Fibroblast of the aortic adventitia (primary cell): ENCODE data around the gene STATH. TPM values are rescaled to one million over a fixed set of nuclear protein-coding genes. Genes with fewer than 3 reads are reported as not detected.
"Not testable (repeated sequence)": the region's sequence is repeated elsewhere in the genome, so short reads cannot be mapped to it uniquely, and the experiment has no call there.

Source experiments
- DNase-seq: peaks from one replicate; pipeline ENCODE4 v3.0.0-alpha.2; 2010; ENCODE audit warnings: low read depth
- H3K4me3 ChIP-seq: 2 replicates; pipeline ENCODE4 v1.5.1; 2011; ENCODE audit warnings: low read depth, mild to moderate bottlenecking, control low read depth, low read length, moderate library complexity
- total RNA-seq: library from RNA; depleted of rRNA; stranded (reverse); fragments of >200 nt; gene quantifications from 2 replicates; pipeline ENCODE4 v1.2.3, GENCODE V29; 2012; ENCODE audit warnings: low replicate concordance
- TF ChIP-seq, protein P1 (sequence below): IDR thresholded peaks from 2 replicates; pipeline ENCODE4 v1.5.1; 2011; ENCODE audit warnings: mild to moderate bottlenecking, low read length, control low read depth, inconsistent platforms; ENCODE audit not compliant: insufficient read depth

The STATH gene
- total RNA-seq, 1 donor, result 0.72 TPM

DNA sequence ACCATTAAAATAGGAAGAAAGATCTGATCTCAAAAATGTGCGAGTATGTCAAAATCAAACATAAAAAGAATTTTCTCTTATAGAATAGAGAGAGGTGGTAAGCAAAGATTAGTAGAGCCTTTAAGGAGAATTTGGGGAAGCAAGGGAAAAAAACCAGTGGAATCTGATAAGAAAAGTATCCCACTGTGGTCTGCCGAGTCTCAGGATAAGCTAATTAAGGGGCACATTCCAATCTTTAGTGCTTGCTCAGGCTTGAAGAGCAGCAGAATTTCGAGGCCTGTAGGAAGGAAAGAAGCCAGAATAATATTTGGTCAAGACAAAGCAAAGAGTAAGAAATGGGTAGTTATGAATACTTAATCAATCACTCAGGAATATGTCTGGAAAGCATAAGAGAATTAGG is 13.0 kb downstream of the STATH start:
- H3K4me3 ChIP-seq, result no peak overlapping the region
- no peak for DNase-seq
- TF ChIP-seq, protein P1, sequence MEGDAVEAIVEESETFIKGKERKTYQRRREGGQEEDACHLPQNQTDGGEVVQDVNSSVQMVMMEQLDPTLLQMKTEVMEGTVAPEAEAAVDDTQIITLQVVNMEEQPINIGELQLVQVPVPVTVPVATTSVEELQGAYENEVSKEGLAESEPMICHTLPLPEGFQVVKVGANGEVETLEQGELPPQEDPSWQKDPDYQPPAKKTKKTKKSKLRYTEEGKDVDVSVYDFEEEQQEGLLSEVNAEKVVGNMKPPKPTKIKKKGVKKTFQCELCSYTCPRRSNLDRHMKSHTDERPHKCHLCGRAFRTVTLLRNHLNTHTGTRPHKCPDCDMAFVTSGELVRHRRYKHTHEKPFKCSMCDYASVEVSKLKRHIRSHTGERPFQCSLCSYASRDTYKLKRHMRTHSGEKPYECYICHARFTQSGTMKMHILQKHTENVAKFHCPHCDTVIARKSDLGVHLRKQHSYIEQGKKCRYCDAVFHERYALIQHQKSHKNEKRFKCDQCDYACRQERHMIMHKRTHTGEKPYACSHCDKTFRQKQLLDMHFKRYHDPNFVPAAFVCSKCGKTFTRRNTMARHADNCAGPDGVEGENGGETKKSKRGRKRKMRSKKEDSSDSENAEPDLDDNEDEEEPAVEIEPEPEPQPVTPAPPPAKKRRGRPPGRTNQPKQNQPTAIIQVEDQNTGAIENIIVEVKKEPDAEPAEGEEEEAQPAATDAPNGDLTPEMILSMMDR, result no peak

DNA sequence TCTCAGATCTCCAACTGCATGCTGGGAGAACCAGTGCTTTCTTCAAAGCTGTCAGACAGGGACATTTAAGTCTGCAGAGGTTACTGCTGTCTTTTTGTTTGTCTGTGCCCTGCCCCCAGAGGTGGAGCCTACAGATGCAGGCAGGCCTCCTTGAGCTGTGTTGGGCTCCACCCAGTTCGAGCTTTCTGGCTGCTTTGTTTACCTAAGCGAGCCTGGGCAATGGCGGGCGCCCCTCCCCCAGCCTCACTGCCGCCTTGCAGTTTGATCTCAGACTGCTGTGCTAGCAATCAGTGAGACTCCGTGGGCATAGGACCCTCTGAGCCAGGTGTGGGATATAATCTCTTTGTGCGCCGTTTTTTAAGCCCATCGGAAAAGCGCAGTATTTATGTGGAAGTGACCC is 23.2 kb downstream of the STATH start:
- not testable (repeated sequence) for DNase-seq

DNA sequence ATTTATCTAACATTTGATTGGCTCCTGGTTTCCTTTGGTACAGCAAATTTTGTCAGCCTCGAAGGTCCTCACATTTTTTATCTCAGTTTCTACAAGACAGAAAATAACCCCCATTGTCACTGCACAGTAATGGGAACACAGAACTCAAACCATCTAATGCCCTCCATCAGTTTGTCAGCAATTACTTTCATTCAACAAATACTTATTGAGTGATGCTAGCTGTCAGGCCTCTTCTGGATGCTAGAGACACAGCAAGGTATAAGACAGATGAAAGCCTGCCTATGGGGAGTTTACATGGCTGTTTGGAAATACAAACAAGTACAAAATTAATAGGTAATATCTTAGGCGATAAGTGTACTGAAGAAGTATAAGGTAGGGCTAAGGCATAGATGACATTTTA is 27.5 kb downstream of the STATH start:
- H3K4me3 ChIP-seq, result no peak overlapping the region
- TF ChIP-seq, protein P1, result no peak
- no peak for DNase-seq

More for the DNA sequence above, 23.2 kb downstream of the STATH start:
- not testable (repeated sequence) for H3K4me3 ChIP-seq

DNA sequence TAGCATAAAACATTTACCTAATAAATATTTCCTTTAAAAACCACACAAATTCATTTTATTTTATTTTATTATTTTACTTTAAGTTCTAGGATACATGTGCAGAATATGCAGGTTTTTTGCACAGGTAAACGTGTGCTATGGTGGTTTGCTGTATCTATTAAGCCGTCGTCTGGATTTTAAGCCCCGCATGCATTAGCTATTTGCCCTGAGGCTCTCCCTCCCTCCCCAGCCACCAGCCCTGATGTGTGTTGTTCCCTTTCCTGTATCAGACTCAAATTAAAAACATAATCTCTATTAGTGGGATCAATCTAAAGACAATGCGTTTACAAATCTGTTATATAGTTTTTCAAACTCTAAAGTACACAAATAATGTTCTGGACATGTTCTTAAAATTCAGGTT is 31.2 kb downstream of the STATH start:
- no peak overlapping the region for H3K4me3 ChIP-seq
- TF ChIP-seq, protein P1, result no peak
- DNase-seq, result no peak

DNA sequence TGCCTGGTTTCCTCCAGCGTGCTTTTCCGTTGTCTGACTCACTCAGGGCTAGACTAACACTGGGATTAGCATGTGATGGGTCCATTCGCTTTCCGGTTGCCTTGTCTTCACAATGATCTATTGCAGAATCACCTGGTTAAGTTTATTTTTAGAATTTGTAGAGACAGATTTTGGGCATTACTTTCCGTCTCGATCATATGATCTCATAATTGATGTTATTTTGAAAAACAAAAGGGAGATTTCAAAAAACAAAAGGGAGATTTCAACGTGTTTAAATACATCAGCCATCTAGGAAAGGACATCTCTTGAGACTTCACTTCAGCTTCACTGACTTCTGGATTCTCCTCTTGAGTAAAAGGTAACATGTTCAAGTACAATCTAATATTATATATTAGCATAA is 32.4 kb downstream of the STATH start, which contains the start of gene HTN3:
Gene HTN3, plus strand, starts transcription at position 301 of the 400 bp plus-strand sequence. CDS start 2,282 bp downstream, outside the sequence.
- not testable (repeated sequence) for DNase-seq

DNA sequence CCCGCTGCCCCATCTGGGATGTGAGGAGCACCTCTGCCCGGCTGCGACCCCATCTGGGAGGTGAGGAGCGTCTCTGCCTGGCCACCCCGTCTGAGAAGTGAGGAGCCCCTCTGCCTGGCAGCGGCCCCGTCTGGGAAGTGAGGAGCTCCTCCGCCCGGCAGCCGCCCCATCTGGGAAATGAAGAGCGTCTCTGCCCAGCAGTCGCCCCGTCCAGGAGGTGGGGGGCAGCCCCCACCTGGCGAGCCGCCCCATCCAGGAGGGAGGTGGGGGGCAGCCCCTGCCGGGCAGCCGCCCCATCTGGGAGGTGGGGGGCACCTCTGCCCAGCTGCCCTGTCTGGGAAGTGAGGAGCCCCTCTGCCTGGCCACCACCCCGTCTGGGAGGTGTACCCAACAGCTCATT is 41.8 kb downstream of the STATH start:
- not testable (repeated sequence) for H3K4me3 ChIP-seq, DNase-seq

More for the DNA sequence above, 32.4 kb downstream of the STATH start, which contains the start of gene HTN3:
- H3K4me3 ChIP-seq, result not testable (repeated sequence)

DNA sequence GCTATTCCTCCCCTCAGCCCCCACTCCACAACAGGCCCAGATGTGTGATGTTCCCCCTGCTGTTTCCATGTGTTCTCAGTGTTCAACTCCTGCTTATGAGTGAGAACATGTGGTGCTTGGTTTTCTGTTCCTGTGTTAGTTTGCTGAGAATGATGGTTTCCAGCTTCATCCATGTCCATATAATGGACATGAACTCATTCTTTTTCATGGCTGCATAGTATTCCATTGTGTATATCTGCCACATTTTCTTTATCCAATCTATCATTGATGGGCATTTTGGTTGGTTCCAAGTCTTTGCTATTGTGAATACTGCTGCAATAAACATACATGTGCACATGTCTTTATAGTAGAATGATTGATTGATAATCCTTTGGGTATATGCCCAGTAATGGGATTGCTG is 44.2 kb downstream of the STATH start:
- not testable (repeated sequence) for H3K4me3 ChIP-seq, DNase-seq

- TF ChIP-seq, protein P1, result no peak
- H3K4me3 ChIP-seq, result no peak overlapping the region
- DNase-seq, result no peak
These were observed 46.0 kb downstream of the STATH start for GRCh38 chr4:70041652-70042286.

DNA sequence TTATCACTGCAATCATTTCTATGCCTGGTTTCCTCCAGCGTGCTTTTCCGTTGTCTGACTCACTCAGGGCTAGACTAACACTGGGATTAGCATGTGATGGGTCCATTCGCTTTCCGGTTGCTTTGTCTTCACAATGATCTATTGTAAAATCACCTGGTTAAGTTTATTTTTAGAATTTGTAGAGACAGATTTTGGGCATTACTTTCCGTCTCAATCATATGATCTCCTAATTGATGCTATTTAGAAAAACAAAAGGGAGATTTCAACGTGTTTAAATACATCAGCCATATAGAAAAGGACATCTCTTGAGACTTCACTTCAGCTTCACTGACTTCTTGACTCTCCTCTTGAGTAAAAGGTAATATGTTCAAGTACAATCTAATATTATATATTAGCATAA is 54.4 kb downstream of the STATH start, which contains the start of gene HTN1:
Gene HTN1, plus strand, starts transcription at position 301 of the 400 bp plus-strand sequence. CDS start 2,639 bp downstream, outside the sequence.
- not testable (repeated sequence) for DNase-seq, H3K4me3 ChIP-seq

Other genes starting within 250 kb of the STATH start
- 0.74 and 1.3 TPM in 2 replicates for gene SULT1B1, start 235.3 kb upstream of the STATH start, total RNA-seq
- gene SULT1E1, start 135.8 kb upstream of the STATH start, total RNA-seq, result 0.41 and 1.7 TPM in 2 replicates
- not detected in 2 replicates for gene CSN1S1, start 64.9 kb upstream of the STATH start, total RNA-seq
- not detected in 2 replicates for gene CSN2, start 30.2 kb upstream of the STATH start, total RNA-seq
- not detected in 2 replicates for gene HTN3, start 32.5 kb downstream of the STATH start, total RNA-seq
- gene HTN1, start 54.5 kb downstream of the STATH start, total RNA-seq, result not detected in 2 replicates
- gene PRR27, start 158.3 kb downstream of the STATH start, total RNA-seq, result not detected in 2 replicates
- gene ODAM, start 199.8 kb downstream of the STATH start, total RNA-seq, result not detected in 2 replicates
- not detected in 2 replicates for gene FDCSP, start 230.2 kb downstream of the STATH start, total RNA-seq
- gene CSN3, start 246.6 kb downstream of the STATH start, total RNA-seq, result not detected in 2 replicates